GM10248 (cell line): ENCODE data around the gene CXorf58.

Experiments
- CTCF ChIA-PET: fragments of 300-600 bp; sonication (Branson Sonifier 250); formaldehyde crosslinking; extraction: SDS; loops from one replicate; lab custom pipeline; 2021; ENCODE audit warnings: antibody characterized with exemption; lab: Yijun Ruan, JAX
- POLR2A ChIA-PET: fragments of 350-650 bp; sonication (Branson Sonifier 250); formaldehyde crosslinking; extraction: SDS; loops from one replicate; lab custom pipeline; 2020; ENCODE audit warnings: antibody characterized with exemption; lab: Yijun Ruan, JAX
- DNase-seq: peaks from one replicate; pipeline ENCODE4 v3.0.0; 2012; ENCODE audit errors: extremely low spot score
- TF ChIP-seq, protein P1 (sequence below): IDR thresholded peaks from 2 replicates; pipeline ENCODE4 v1.5.1; 2012; ENCODE audit warnings: mild to moderate bottlenecking, low read depth; ENCODE audit errors: extremely low read depth, missing control alignments, control extremely low read depth

CXorf58 gene

GRCh38 chrX:23945206-23945605 is 37.4 kb downstream of the CXorf58 start:
- TF ChIP-seq, protein P1, sequence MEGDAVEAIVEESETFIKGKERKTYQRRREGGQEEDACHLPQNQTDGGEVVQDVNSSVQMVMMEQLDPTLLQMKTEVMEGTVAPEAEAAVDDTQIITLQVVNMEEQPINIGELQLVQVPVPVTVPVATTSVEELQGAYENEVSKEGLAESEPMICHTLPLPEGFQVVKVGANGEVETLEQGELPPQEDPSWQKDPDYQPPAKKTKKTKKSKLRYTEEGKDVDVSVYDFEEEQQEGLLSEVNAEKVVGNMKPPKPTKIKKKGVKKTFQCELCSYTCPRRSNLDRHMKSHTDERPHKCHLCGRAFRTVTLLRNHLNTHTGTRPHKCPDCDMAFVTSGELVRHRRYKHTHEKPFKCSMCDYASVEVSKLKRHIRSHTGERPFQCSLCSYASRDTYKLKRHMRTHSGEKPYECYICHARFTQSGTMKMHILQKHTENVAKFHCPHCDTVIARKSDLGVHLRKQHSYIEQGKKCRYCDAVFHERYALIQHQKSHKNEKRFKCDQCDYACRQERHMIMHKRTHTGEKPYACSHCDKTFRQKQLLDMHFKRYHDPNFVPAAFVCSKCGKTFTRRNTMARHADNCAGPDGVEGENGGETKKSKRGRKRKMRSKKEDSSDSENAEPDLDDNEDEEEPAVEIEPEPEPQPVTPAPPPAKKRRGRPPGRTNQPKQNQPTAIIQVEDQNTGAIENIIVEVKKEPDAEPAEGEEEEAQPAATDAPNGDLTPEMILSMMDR, result no peak
- CTCF ChIA-PET, result no interaction called here
- POLR2A ChIA-PET, result no interaction called here
- DNase-seq, result no peak

DNA sequence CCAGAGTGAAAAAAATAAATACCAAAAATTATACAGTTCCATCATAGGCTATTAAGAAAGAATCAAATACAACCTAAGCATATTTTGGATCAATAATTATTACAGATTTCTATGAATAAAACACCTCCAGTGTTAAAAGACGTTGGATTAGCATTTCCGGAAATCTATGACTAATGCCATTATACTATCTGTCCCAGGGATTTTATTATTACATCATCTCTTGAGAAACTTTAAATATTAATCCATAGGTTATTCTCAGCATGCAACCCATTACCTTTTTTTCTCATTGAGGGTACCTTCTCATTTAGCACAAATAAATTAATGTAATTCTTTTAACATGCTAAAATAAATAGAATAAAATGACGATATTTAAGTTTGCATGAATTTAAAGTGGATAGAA is 44.6 kb downstream of the CXorf58 start:
- TF ChIP-seq, protein P1, result no peak
- ChIA-PET POLR2A (no interaction called here), CTCF (no interaction called here)
- DNase-seq, result no peak

- DNase-seq, result peak; percentile 70
- TF ChIP-seq, protein P1, result no peak
- ChIA-PET POLR2A (interaction anchor here (0.6 kb wide), 1 partner anchor 12 kb away, joined by 8 read pairs; no protein-coding TSS in a partner anchor), CTCF (no interaction called here)
Measured at GRCh38 chrX:23952984-23953907, 45.4 kb downstream of the CXorf58 start.

DNA sequence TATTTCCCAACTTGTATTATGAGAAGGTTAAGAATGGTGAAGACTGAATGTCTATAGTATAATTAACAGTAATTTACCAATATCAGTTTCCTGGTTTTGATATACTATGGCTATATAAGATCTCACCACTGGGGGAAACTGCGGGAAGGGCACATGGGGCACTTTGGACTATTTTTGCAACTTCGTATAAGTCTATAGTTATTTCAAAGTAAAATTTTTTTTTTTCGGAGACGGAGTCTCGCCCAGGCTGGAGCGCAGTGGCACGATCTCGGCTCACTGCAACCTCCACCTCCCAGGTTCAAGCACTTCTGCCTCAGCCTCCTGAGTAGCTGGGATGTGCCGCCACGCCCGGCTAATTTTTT is 46.1 kb downstream of the CXorf58 start:
- POLR2A ChIA-PET, result no interaction called here
- TF ChIP-seq, protein P1, result no peak
- no peak for DNase-seq
- CTCF ChIA-PET, result no interaction called here

- DNase-seq, result no peak
- ChIA-PET POLR2A (no interaction called here), CTCF (interaction anchor here (1.1 kb wide), 1 partner anchor 14 kb away, joined by 3 read pairs; no protein-coding TSS in a partner anchor)
- TF ChIP-seq, protein P1, result no peak
Measured at GRCh38 chrX:23954396-23954795, 46.6 kb downstream of the CXorf58 start.

GRCh38 chrX:23959781-23960180 is 52.0 kb downstream of the CXorf58 start:
- TF ChIP-seq, protein P1, result no peak
- CTCF ChIA-PET, result no interaction called here
- DNase-seq, result no peak
- POLR2A ChIA-PET, result no interaction called here
